Uterus (tissue), 4 donors: ENCODE measurements around the gene CHCHD10. TPM values are rescaled to one million over a fixed set of nuclear protein-coding genes. Genes with fewer than 3 reads are reported as not detected.

Source experiments
- DNase-seq, 2 donors: peaks; one replicate each; pipeline ENCODE4 v3.0.0-alpha.2; 2019 to 2020
- H3K27ac ChIP-seq, 2 donors: fragments of 200-600 bp; sonication (generic); 1 replicate in 1 of 2; 2 replicates in 1 of 2; pipeline ENCODE4 v1.5.1; 2016 to 2018
- H3K27me3 ChIP-seq, 2 donors: fragments of 200-600 bp; sonication (generic); one replicate each; pipeline ENCODE4 v1.5.1; 2018 to 2019; ENCODE audit warnings: control low read depth in 1 of 2
- H3K36me3 ChIP-seq, 2 donors: fragments of 200-600 bp; sonication (generic); one replicate each; pipeline ENCODE4 v1.5.1; 2019; ENCODE audit warnings: control low read depth in 1 of 2
- H3K4me1 ChIP-seq, 2 donors: fragments of 200-600 bp; sonication (generic); one replicate each; pipeline ENCODE4 v1.5.1; 2018 to 2019; ENCODE audit warnings: control low read depth in 1 of 2
- H3K4me3 ChIP-seq, 2 donors: fragments of 200-600 bp; sonication (generic); 1 replicate in 1 of 2; 2 replicates in 1 of 2; pipeline ENCODE4 v1.5.1; 2018 to 2019; ENCODE audit warnings: mild to moderate bottlenecking in 1 of 2
- H3K9me3 ChIP-seq, 2 donors: fragments of 200-600 bp; sonication (generic); one replicate each; pipeline ENCODE4 v1.5.1; 2019; ENCODE audit warnings: control low read depth in 1 of 2
- CTCF ChIP-seq, 4 experiments: fragments of 200-600 bp in 2 of 4; fragments of 450-650 bp in 2 of 4; sonication (generic) in 2 of 4; IDR thresholded peaks; one replicate each; pipeline ENCODE4 v1.5.1; 2016 to 2019; ENCODE audit warnings: antibody characterized with exemption in 4 of 4, mild to moderate bottlenecking in 2 of 4, moderate library complexity in 1 of 4
- POLR2A ChIP-seq, 2 donors: fragments of 450-650 bp; IDR thresholded peaks; one replicate each; pipeline ENCODE4 v1.6.1; 2016; ENCODE audit warnings: antibody characterized with exemption in 2 of 2, mild to moderate bottlenecking in 1 of 2, moderate library complexity in 1 of 2
- intact Hi-C: fragments of 100-400 bp; cut with DNase I; formaldehyde crosslinking; loops from one replicate; pipeline ENCODE4 v1.15.1; 2023; ENCODE audit warnings: low total_unique reads
- total RNA-seq, 4 donors: library from RNA; depleted of rRNA in 3 of 4; stranded (reverse); fragments of >200 nt in 3 of 4; gene quantifications; one replicate each; pipeline versions ENCODE4 v1.1.0 to v1.2.4, GENCODE V29; 2014 to 2023
- donor health status: DM: yes; HTN: yes; CAD: no.

Gene CHCHD10
- total RNA-seq, 4 donors from 2014 or later, result 0.88 to 21.0 TPM; not detected in 2

GRCh38 chr22:23753385-23753784, 14.4 kb downstream of the CHCHD10 start:
- TF ChIP-seq CTCF (IDR thresholded peaks at IDR 0.05) (no peak), POLR2A (IDR thresholded peaks at IDR 0.05) (no peak)
- Histone ChIP-seq H3K4me3 (no peak overlapping the region), H3K4me1 (no peaks in the 10 kb centered on the region), H3K27me3 (no peaks in the 10 kb centered on the region), H3K27ac (no peak overlapping the region), H3K36me3 (no peaks in the 10 kb centered on the region), H3K9me3 (no peaks in the 10 kb centered on the region)
- intact Hi-C loops, result no loop called here
- DNase-seq, result no peak

- Histone ChIP-seq H3K4me1 (no peaks in the 10 kb centered on the region), H3K9me3 (no peaks in the 10 kb centered on the region), H3K36me3 (no peaks in the 10 kb centered on the region), H3K27ac (no peak overlapping the region), H3K4me3 (no peak overlapping the region), H3K27me3 (no peaks in the 10 kb centered on the region)
- no peak for DNase-seq
- no peak for TF ChIP-seq POLR2A (IDR thresholded peaks at IDR 0.05)
- TF ChIP-seq CTCF (IDR thresholded peaks at IDR 0.05), result no peak
- intact Hi-C loops, result no loop called here
These were observed 15.0 kb downstream of the CHCHD10 start for GRCh38 chr22:23752750-23753149.

- intact Hi-C loops, result no loop called here
- no peak for DNase-seq
- H3K4me3 ChIP-seq, result no peak overlapping the region
- TF ChIP-seq CTCF (IDR thresholded peaks at IDR 0.05) (no peak), POLR2A (IDR thresholded peaks at IDR 0.05) (no peak)
- H3K36me3 ChIP-seq, result no peaks in the 10 kb centered on the region
- no peak overlapping the region for H3K27ac ChIP-seq
- H3K27me3 ChIP-seq, result no peaks in the 10 kb centered on the region
- no peaks in the 10 kb centered on the region for H3K4me1 ChIP-seq
- no peaks in the 10 kb centered on the region for H3K9me3 ChIP-seq
These were observed 15.6 kb downstream of the CHCHD10 start for GRCh38 chr22:23752090-23752691.

GRCh38 chr22:23751441-23751996, 16.3 kb downstream of the CHCHD10 start:
- intact Hi-C loops, result no loop called here

GRCh38 chr22:23750714-23751440, 16.9 kb downstream of the CHCHD10 start, which contains the start of gene ZNF70:
Gene ZNF70 (minus strand): TSS chr22:23751112. CDS start chr22:23745140, 5,972 bp downstream.
- no peaks in the 10 kb centered on the region for H3K27me3 ChIP-seq
- peak within 1 kb of the TSS; percentile 54 to 90 for H3K4me3 ChIP-seq
- H3K27ac ChIP-seq, result peak within 1 kb of the TSS; percentile 79
- H3K4me1 ChIP-seq, result no peaks in the 10 kb centered on the region
- H3K36me3 ChIP-seq, result no peaks in the 10 kb centered on the region
- DNase-seq, result peak; percentile 77 to 84
- TF ChIP-seq POLR2A (IDR thresholded peaks at IDR 0.05) (peak in 1 of 2 donors; percentile 60), CTCF (IDR thresholded peaks at IDR 0.05) (peak in 1 of 4 experiments; percentile 23)
- intact Hi-C loops, result no loop called here
- no peaks in the 10 kb centered on the region for H3K9me3 ChIP-seq

More at GRCh38 chr22:23751441-23751996, 16.3 kb downstream of the CHCHD10 start:
- no peaks in the 10 kb centered on the region for H3K27me3 ChIP-seq
- DNase-seq, result peak in 1 of 2 donors; percentile 42
- peak overlapping the region; percentile 54 to 90 for H3K4me3 ChIP-seq
- H3K36me3 ChIP-seq, result no peaks in the 10 kb centered on the region
- H3K27ac ChIP-seq, result peak overlapping the region; percentile 79
- H3K9me3 ChIP-seq, result no peaks in the 10 kb centered on the region
- no peaks in the 10 kb centered on the region for H3K4me1 ChIP-seq
- no peak for TF ChIP-seq POLR2A (IDR thresholded peaks at IDR 0.05)
